SK-N-SH (cell line): ENCODE measurements around the gene NEDD1. TPM values are rescaled to one million over a fixed set of nuclear protein-coding genes. Genes with fewer than 3 reads are reported as not detected.

Experiments
- CTCF ChIA-PET: fragments of 300-600, 350-600 bp; formaldehyde crosslinking; extraction: SDS; loops from one replicate; lab custom pipeline; 2021; lab: Yijun Ruan, JAX
- POLR2A ChIA-PET: fragments of 350-600 bp; sonication (Branson Sonifier 250); formaldehyde crosslinking; extraction: SDS; loops from one replicate; lab custom pipeline; 2020; ENCODE audit warnings: antibody characterized with exemption, inconsistent platforms; lab: Yijun Ruan, JAX
- DNase-seq: peaks from one replicate; pipeline ENCODE4 v3.0.0; 2012
- H2AFZ ChIP-seq: fragments of 200-600 bp; sonication (generic); 2 replicates; pipeline ENCODE4 v1.8.1; 2016; ENCODE audit warnings: antibody characterized with exemption, mild to moderate bottlenecking, low read depth
- H3F3A ChIP-seq: fragments of 200-600 bp; sonication (generic); replicated peaks from 2 replicates; pipeline ENCODE3; 2016; ENCODE audit warnings: antibody characterized with exemption, mild to moderate bottlenecking; ENCODE audit not compliant: insufficient read depth
- H3K27ac ChIP-seq, 2 experiments: fragments of 200-500 bp in 1 of 2; fragments of 200-600 bp in 1 of 2; sonication (Bioruptor generic) in 1 of 2; sonication (generic), shearing (Covaris generic) in 1 of 2; 2 replicates each; pipeline versions ENCODE4 v1.5.1 to v1.6.1; 2014 to 2016; ENCODE audit warnings: low read depth in 2 of 2, inconsistent platforms in 1 of 2, low read length in 1 of 2, mild to moderate bottlenecking in 1 of 2, mixed read lengths in 1 of 2
- H3K27me3 ChIP-seq: fragments of 200-600 bp; sonication (generic), shearing (Covaris generic); 2 replicates; pipeline ENCODE4 v1.6.1; 2016; ENCODE audit warnings: mixed run types; ENCODE audit not compliant: insufficient read depth
- H3K36me3 ChIP-seq, 2 experiments: fragments of 200-500 bp in 1 of 2; fragments of 200-600 bp in 1 of 2; sonication (Bioruptor generic) in 1 of 2; sonication (generic) in 1 of 2; replicated peaks in 1 of 2; 2 replicates each; pipeline versions ENCODE3 to v1.5.1; 2014 to 2016; ENCODE audit warnings: low read length in 1 of 2, mild to moderate bottlenecking in 1 of 2; ENCODE audit not compliant: insufficient read depth in 2 of 2, control insufficient read depth in 1 of 2
- H3K4me1 ChIP-seq, 2 experiments: fragments of 200-500 bp in 1 of 2; fragments of 200-600 bp in 1 of 2; sonication (Bioruptor generic) in 1 of 2; sonication (generic), shearing (Covaris generic) in 1 of 2; 2 replicates each; pipeline versions ENCODE4 v1.5.1 to v1.6.1; 2014 to 2016; ENCODE audit warnings: low read depth in 1 of 2, low read length in 1 of 2, mixed run types in 1 of 2; ENCODE audit not compliant: insufficient read depth in 2 of 2, control insufficient read depth in 1 of 2
- H3K4me2 ChIP-seq: fragments of 200-600 bp; sonication (generic), shearing (Covaris generic); 2 replicates; pipeline ENCODE4 v1.6.1; 2017; ENCODE audit warnings: mixed run types
- H3K4me3 ChIP-seq, 2 experiments: fragments of 200-500 bp in 1 of 2; fragments of 200-600 bp in 1 of 2; sonication (Bioruptor generic) in 1 of 2; sonication (generic), shearing (Covaris generic) in 1 of 2; 2 replicates each; pipeline versions ENCODE4 v1.5.1 to v1.8.1; 2014 to 2016; ENCODE audit warnings: low read depth in 2 of 2, inconsistent platforms in 1 of 2, low read length in 1 of 2, mild to moderate bottlenecking in 1 of 2, mixed read lengths in 1 of 2, moderate library complexity in 1 of 2
- H3K79me2 ChIP-seq: fragments of 200-600 bp; sonication (generic); 2 replicates; pipeline ENCODE4 v1.8.1; 2017; ENCODE audit warnings: mild to moderate bottlenecking; ENCODE audit not compliant: insufficient read depth
- H3K9ac ChIP-seq: fragments of 200-600 bp; sonication (generic); 2 replicates; pipeline ENCODE4 v1.6.1; 2017; ENCODE audit warnings: mixed run types
- H3K9me2 ChIP-seq: fragments of 200-600 bp; sonication (generic); 2 replicates; pipeline ENCODE4 v1.6.1; 2017; ENCODE audit warnings: mixed run types
- H3K9me3 ChIP-seq: fragments of 200-600 bp; sonication (generic); 2 replicates; pipeline ENCODE4 v1.6.1; 2017; ENCODE audit warnings: mixed run types, mild to moderate bottlenecking, moderate library complexity
- H4K20me1 ChIP-seq: fragments of 200-600 bp; sonication (generic); 2 replicates; pipeline ENCODE4 v1.6.1; 2017; ENCODE audit warnings: mild to moderate bottlenecking, mixed run types; ENCODE audit not compliant: insufficient read depth
- GABPA ChIP-seq: IDR thresholded peaks from 2 replicates; pipeline ENCODE4 v1.4.0; 2012; ENCODE audit warnings: low read depth, mild to moderate bottlenecking
- IRF3 ChIP-seq: fragments of 150-350 bp; IDR thresholded peaks from 2 replicates; pipeline ENCODE4 v1.6.1; 2016; ENCODE audit warnings: mild to moderate bottlenecking, low read depth, low read length
- JUND ChIP-seq: IDR thresholded peaks from 2 replicates; pipeline ENCODE4 v1.4.0; 2012
- MEF2A ChIP-seq: IDR thresholded peaks from 2 replicates; pipeline ENCODE4 v1.4.0; 2012; ENCODE audit warnings: low read depth, borderline replicate concordance
- PBX3 ChIP-seq: IDR thresholded peaks from 2 replicates; pipeline ENCODE4; 2012
- SIN3A ChIP-seq: IDR thresholded peaks from 2 replicates; pipeline ENCODE4 v1.6.1; 2012; ENCODE audit warnings: low read depth, mild to moderate bottlenecking, low read length, moderate library complexity, borderline replicate concordance
- TCF12 ChIP-seq: IDR thresholded peaks from 2 replicates; pipeline ENCODE4 v1.4.0; 2012
- TEAD4 ChIP-seq: IDR thresholded peaks from 2 replicates; pipeline ENCODE4 v1.4.0; 2012; ENCODE audit warnings: mild to moderate bottlenecking, borderline replicate concordance; ENCODE audit not compliant: insufficient read depth
- YY1 ChIP-seq: IDR thresholded peaks from 2 replicates; pipeline ENCODE4 v1.4.0; 2012; ENCODE audit warnings: low read depth, mild to moderate bottlenecking
- WGBS: methylation state at CpG from one replicate; pipeline ENCODE4 v1.1.6; 2017; ENCODE audit warnings: low lambda C conversion rate; 5-methylcytosine and 5-hydroxymethylcytosine counted together
- polyA plus RNA-seq, 3 experiments: library from polyadenylated mRNA; depleted of rRNA; stranded (reverse); fragments of >200 nt; gene quantifications; 2 replicates each; pipeline ENCODE4 v1.2.3, GENCODE V29; 2012
- TF ChIP-seq, protein P1 (sequence below): IDR thresholded peaks from 2 replicates; pipeline ENCODE4 v1.4.0; 2012; ENCODE audit warnings: low read depth

Gene NEDD1
- polyA plus RNA-seq, 1 of the 3 experiments (the other 2 are of a cell fraction) = 6.0 TPM

- TF ChIP-seq IRF3 = no peak
- no peak for TF ChIP-seq PBX3
- TF ChIP-seq YY1 = no peak
These were observed 45.4 kb upstream of the NEDD1 start (continued) for GRCh38 chr12:96861656-96862055.

DNA sequence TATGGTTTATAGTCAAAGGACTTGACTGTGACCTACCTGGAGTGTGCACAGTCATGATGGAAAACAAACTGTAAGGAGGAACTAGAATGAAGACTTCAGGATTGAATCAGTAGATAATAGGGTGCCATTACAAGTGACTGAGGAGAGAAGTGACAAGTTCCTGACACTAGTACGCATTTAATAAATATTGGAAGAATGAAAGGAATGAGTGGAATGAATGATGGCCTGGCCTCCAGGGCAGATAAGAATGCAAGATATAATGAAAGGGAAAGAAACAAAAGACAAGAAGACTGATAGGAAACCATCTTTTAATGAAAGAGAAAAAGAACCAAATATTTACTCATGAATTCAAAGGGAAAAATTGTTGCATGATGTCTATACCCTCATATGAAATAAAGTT is 44.7 kb upstream of the NEDD1 start:
- Histone ChIP-seq H3K27me3 (no peaks in the 10 kb centered on the region), H3K9me3 (no peaks in the 10 kb centered on the region), H4K20me1 (no peaks in the 10 kb centered on the region), H3K27ac (no peak overlapping the region), H3K79me2 (no peaks in the 10 kb centered on the region), H3K4me3 (no peak overlapping the region), H3K9me2 (no peaks in the 10 kb centered on the region), H3K4me1 (peaks cover 0 to 2% of the 10 kb centered on the region in 2 experiments; a peak in 3 of 4 replicates), H3K36me3 (no peaks in the 10 kb centered on the region), H2AFZ (no peak overlapping the region; the same call in 1 of the 2 replicates), H3K9ac (no peak overlapping the region), H3F3A (no peaks in the 10 kb centered on the region), H3K4me2 (no peak overlapping the region)
- DNase-seq = no peak
- ChIA-PET POLR2A (no interaction called here), CTCF (interaction anchor here (0.7 to 1.7 kb wide), 2 partner anchors 11 to 37 kb away, joined by 3 read pairs; no protein-coding TSS in a partner anchor)
- 0 out of 2 replicates have a peak, but pooled peaks have one; percentile 5 for TF ChIP-seq TCF12
- no peak for TF ChIP-seq GABPA
- TF ChIP-seq, protein P1, sequence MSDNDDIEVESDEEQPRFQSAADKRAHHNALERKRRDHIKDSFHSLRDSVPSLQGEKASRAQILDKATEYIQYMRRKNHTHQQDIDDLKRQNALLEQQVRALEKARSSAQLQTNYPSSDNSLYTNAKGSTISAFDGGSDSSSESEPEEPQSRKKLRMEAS = no peak
- TF ChIP-seq MEF2A = no peak
- TF ChIP-seq TEAD4 = no peak
- no peak for TF ChIP-seq SIN3A
- 61% methylated on average over 1 of the region's 1 CpG for WGBS

DNA sequence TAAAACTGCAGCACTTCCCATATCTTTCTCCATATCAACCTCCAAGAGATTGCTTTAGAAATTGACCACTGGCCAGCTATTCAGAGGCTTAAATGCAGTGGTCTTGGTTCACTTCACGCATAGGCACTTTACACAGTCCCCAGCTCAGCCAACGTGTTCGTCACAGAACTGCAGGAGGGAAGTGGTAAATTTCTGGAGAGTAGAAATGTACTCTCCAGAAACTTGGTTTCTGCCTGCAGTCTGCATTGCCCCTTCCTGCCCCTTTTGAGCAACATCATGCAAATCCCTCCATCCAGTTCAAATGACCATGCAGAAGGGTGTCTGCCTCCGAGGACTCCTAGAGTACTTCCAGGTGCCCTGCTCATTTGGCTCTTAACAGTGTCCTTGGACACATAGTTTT is 42.7 kb upstream of the NEDD1 start:
- ChIA-PET CTCF (no interaction called here), POLR2A (no interaction called here)
- H3K4me3 ChIP-seq = no peak overlapping the region
- H3F3A ChIP-seq = no peaks in the 10 kb centered on the region
- H3K27me3 ChIP-seq = no peaks in the 10 kb centered on the region
- H3K9ac ChIP-seq = no peak overlapping the region
- H2AFZ ChIP-seq = 0 out of 2 replicates have a peak overlapping the region, but pooled peaks have one; percentile 42
- peaks cover 0 to 2% of the 10 kb centered on the region in 2 experiments; a peak in 3 of 4 replicates for H3K4me1 ChIP-seq
- H4K20me1 ChIP-seq = no peaks in the 10 kb centered on the region
- no peak for DNase-seq
- H3K4me2 ChIP-seq = no peak overlapping the region
- H3K27ac ChIP-seq = no peak overlapping the region
- no peaks in the 10 kb centered on the region for H3K9me3 ChIP-seq
- H3K79me2 ChIP-seq = no peaks in the 10 kb centered on the region
- TF ChIP-seq JUND = no peak
- TF ChIP-seq, all 33 proteins: peak for 0
- H3K9me2 ChIP-seq = no peaks in the 10 kb centered on the region
- H3K36me3 ChIP-seq = no peaks in the 10 kb centered on the region
- WGBS = 74% methylated on average over 4 of the region's 4 CpGs
